ENCODE results near the gene TSPAN18.

Gene TSPAN18

DNA sequence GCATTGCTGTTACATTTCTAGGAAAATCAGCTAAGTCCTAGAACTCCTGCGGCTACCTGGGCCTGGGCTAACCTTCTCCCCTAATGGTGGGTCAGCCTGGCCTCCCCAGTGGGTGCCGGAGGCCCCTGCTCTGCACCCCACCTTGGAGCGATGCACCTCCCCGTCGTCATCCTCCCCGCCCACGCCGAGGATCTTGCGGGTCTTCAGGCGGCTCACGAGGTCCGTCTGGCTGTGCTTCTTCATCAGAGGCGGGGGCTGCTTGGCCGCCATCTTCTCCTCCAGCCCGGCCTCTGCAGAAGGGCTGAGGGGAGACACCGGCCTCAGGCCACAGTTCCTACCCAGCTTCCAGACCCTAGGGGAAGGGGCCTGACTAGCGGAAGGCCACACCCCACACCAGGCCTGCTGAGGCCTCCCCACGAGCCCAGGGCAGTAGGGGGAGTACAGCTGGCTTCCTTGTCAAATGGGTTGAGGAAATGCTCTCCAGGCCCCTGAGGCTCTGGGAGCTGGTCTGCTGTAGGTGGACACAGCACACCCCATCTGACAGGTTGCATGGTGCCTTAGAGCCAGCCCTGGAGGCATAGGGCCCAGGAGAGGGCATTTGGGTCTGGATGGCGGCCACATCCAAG lies 211.4 kb downstream of the TSPAN18 start:
- H3F3A ChIP-seq (ENCODE audit: insufficient read depth, low read length) = no peaks in the 10 kb centered on the region
- no peak overlapping the region for H3K9ac ChIP-seq (ENCODE audit: low read length)
- TF ChIP-seq EZH2 (IDR thresholded peaks at IDR 0.05; ENCODE audit: borderline replicate concordance, low read length) = no peak
- TF ChIP-seq, protein P1, sequence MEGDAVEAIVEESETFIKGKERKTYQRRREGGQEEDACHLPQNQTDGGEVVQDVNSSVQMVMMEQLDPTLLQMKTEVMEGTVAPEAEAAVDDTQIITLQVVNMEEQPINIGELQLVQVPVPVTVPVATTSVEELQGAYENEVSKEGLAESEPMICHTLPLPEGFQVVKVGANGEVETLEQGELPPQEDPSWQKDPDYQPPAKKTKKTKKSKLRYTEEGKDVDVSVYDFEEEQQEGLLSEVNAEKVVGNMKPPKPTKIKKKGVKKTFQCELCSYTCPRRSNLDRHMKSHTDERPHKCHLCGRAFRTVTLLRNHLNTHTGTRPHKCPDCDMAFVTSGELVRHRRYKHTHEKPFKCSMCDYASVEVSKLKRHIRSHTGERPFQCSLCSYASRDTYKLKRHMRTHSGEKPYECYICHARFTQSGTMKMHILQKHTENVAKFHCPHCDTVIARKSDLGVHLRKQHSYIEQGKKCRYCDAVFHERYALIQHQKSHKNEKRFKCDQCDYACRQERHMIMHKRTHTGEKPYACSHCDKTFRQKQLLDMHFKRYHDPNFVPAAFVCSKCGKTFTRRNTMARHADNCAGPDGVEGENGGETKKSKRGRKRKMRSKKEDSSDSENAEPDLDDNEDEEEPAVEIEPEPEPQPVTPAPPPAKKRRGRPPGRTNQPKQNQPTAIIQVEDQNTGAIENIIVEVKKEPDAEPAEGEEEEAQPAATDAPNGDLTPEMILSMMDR (IDR thresholded peaks at IDR 0.05; ENCODE audit: low read length) = no peak
- no peaks in the 10 kb centered on the region for H3K9me3 ChIP-seq (ENCODE audit: low read length)
- H3K27me3 ChIP-seq (ENCODE audit: insufficient read depth, low read length) = no peaks in the 10 kb centered on the region; the same call in 1 of the 2 replicates
- no peaks in the 10 kb centered on the region for H3K79me2 ChIP-seq (ENCODE audit: insufficient read depth, low read length)
- H3K4me2 ChIP-seq (ENCODE audit: low read length) = no peak overlapping the region
- no peaks in the 10 kb centered on the region for H3K36me3 ChIP-seq (ENCODE audit: insufficient read depth, low read length)
- H3K9me2 ChIP-seq (ENCODE audit: low read depth, low read length) = no peaks in the 10 kb centered on the region
- no peaks in the 10 kb centered on the region for H4K20me1 ChIP-seq (ENCODE audit: insufficient read depth, low read length)
- peaks cover 7% of the 10 kb centered on the region for H3K4me1 ChIP-seq (ENCODE audit: insufficient read depth, low read length, severe bottlenecking)
- no peak overlapping the region for H3K4me3 ChIP-seq (ENCODE audit: low read depth, low read length, poor library complexity, severe bottlenecking)
- H3K27ac ChIP-seq (ENCODE audit: low read depth, low read length, poor library complexity, severe bottlenecking) = no peak overlapping the region
- H2AFZ ChIP-seq (ENCODE audit: low read length) = no peak overlapping the region

DNA sequence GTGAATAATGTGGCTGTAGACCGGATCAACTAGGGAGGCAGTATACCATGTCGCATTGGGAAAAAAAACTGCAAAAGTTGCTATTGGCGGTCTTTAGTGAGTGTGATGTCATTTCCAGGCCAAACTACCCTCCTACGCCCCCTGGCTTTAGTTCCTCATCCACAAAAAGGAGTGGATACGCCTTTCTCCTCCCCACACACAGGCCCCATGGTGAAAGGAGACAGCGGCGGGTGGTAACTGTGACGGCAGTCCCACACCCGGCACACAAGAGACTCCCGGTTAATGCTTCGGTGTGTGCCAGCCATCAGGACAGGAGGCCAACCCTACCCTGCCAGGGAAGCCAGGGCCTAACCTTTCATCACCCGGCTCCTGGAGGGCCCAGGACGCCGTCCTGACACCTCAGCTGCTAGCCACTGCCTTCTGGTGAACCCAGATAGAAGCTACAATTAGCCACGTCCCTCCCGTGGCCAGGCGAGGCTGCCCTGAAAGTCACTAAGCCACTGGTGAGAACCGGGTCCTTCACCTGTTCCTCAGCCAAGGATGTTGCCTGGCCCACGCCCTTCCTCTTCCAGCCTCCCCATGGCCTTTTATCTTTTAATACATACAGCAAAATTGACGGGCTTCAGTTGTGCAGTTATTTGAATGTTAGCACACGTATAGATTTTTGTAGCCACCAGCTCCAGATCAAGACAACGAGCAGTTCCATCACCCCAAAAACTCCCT lies 213.1 kb downstream of the TSPAN18 start:
- H4K20me1 ChIP-seq (ENCODE audit: insufficient read depth, low read length) = no peaks in the 10 kb centered on the region
- peaks cover 8% of the 10 kb centered on the region for H3K4me1 ChIP-seq (ENCODE audit: insufficient read depth, low read length, severe bottlenecking)
- no peak overlapping the region for H3K4me2 ChIP-seq (ENCODE audit: low read length)
- H3K9me2 ChIP-seq (ENCODE audit: low read depth, low read length) = no peaks in the 10 kb centered on the region
- H3K9me3 ChIP-seq (ENCODE audit: low read length) = no peaks in the 10 kb centered on the region
- no peaks in the 10 kb centered on the region; the same call in 1 of the 2 replicates for H3K27me3 ChIP-seq (ENCODE audit: insufficient read depth, low read length)
- no peak overlapping the region for H2AFZ ChIP-seq (ENCODE audit: low read length)
- no peaks in the 10 kb centered on the region for H3K79me2 ChIP-seq (ENCODE audit: insufficient read depth, low read length)
- no peaks in the 10 kb centered on the region for H3F3A ChIP-seq (ENCODE audit: insufficient read depth, low read length)
- TF ChIP-seq EZH2 (IDR thresholded peaks at IDR 0.05; ENCODE audit: borderline replicate concordance, low read length) = no peak
- TF ChIP-seq, protein P1 (IDR thresholded peaks at IDR 0.05; ENCODE audit: low read length) = peak; percentile 17; the same call in 1 of the 2 replicates
- no peak overlapping the region for H3K4me3 ChIP-seq (ENCODE audit: low read depth, low read length, poor library complexity, severe bottlenecking)
- H3K27ac ChIP-seq (ENCODE audit: low read depth, low read length, poor library complexity, severe bottlenecking) = no peak overlapping the region
- no peaks in the 10 kb centered on the region for H3K36me3 ChIP-seq (ENCODE audit: insufficient read depth, low read length)
- no peak overlapping the region for H3K9ac ChIP-seq (ENCODE audit: low read length)

DNA sequence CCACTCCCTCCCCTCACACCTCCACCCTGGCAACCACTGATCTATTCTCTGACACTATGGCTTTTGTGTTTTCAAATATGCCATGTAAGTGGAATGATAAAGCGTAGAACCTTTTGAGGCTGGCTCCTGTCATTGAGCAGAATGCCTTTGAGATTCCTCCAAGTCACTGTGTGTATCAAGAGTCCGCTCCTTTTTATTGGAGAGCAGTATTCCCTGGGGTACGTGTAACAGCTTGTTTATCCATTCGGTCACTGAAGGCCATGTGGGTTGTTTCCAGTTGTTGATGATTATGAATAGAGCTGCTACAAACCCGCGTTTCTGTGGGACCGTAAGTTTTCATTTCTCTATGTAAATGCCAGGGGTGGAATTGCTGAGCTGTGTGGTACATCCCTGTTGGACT lies 213.6 kb downstream of the TSPAN18 start:
- no peak overlapping the region for H3K4me2 ChIP-seq (ENCODE audit: low read length)
- H3K79me2 ChIP-seq (ENCODE audit: insufficient read depth, low read length) = no peaks in the 10 kb centered on the region
- no peaks in the 10 kb centered on the region; the same call in 1 of the 2 replicates for H3K27me3 ChIP-seq (ENCODE audit: insufficient read depth, low read length)
- H3F3A ChIP-seq (ENCODE audit: insufficient read depth, low read length) = no peaks in the 10 kb centered on the region
- no peaks in the 10 kb centered on the region for H3K9me2 ChIP-seq (ENCODE audit: low read depth, low read length)
- TF ChIP-seq, protein P1 (IDR thresholded peaks at IDR 0.05; ENCODE audit: low read length) = no peak
- TF ChIP-seq EZH2 (IDR thresholded peaks at IDR 0.05; ENCODE audit: borderline replicate concordance, low read length) = no peak
- no peaks in the 10 kb centered on the region for H4K20me1 ChIP-seq (ENCODE audit: insufficient read depth, low read length)
- H3K9ac ChIP-seq (ENCODE audit: low read length) = no peak overlapping the region
- no peak overlapping the region for H3K27ac ChIP-seq (ENCODE audit: low read depth, low read length, poor library complexity, severe bottlenecking)
- no peaks in the 10 kb centered on the region for H3K36me3 ChIP-seq (ENCODE audit: insufficient read depth, low read length)
- H3K4me3 ChIP-seq (ENCODE audit: low read depth, low read length, poor library complexity, severe bottlenecking) = no peak overlapping the region
- H2AFZ ChIP-seq (ENCODE audit: low read length) = no peak overlapping the region
- H3K9me3 ChIP-seq (ENCODE audit: low read length) = no peaks in the 10 kb centered on the region
- peaks cover 8% of the 10 kb centered on the region for H3K4me1 ChIP-seq (ENCODE audit: insufficient read depth, low read length, severe bottlenecking)

All from OCI-LY1 (cell line).